HG03565 (cell line): ENCODE results near the gene GID8.

Experiments
- ATAC-seq: cut with Tn5 transposase; IDR thresholded peaks from one replicate; pipeline ENCODE4 v1.9.1; 2021; ENCODE audit warnings: mild to moderate bottlenecking, moderate library complexity; ENCODE audit not compliant: unreplicated experiment

GID8 gene

DNA sequence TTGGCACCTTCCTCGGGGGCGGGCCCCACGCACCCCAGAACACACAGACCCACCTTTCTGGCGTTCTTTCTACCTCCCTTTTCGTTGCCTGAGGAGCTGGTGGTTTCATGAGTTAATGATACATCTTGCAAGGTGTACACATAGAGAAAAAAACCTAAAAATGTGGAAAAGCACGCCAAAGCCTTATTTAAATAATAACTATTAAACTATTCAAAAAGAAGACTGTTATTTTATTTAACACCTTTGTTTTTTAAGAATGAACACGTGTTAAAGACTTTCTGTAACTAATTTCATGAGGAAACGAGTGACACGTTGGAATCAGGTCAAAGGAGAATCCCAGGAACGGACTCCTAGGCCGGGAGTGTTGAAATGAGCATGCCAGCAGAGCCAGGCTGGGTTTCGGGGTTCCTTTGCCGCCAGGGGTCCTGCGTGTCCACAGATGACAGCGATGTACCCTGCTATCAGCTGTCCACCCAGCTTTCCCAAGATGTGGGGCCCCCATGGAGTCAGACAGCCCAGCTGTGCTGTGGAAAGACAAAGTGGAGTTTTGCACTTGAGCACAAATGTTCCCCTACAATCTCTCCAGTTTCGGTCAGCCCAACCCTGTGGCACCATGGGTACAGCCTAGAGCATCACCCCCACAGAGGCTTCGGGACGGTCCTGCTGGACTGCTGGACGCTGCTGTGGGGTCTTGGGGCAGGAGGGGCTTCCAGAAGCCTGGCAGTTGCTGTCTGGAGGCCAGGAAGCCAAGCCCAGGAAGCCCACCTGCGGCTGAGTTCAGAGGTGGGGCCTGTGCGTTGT lies 30.6 kb downstream of the GID8 start:
- ATAC-seq, result no peak

DNA sequence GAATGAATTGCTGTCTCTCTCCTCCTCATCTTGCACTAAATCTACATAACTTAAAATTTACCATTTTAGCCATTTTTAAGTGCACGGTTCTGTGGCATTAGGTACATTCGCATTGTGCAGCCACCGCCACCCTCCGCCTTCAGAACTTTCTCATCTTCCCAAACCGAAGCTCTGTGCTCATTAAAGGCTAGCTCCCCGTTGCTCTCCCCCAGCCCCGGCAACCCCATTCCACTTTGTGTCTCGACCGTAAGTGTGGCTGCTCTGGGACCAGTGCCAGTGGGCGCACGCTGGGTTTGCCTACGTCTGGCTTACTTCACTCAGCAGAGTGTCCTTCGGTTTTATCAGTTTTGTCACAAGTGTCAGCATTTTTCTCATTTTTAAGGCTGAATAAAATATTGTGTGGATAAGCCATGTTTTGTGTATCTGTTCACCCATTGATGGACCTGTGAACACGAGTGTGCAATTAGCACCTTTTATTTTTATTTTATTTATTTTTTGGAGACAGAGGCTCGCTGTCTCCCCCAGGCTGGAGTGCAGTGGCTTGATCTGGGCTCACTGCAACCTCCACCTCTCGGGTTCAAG lies 31.3 kb downstream of the GID8 start:
- ATAC-seq, result no peak

DNA sequence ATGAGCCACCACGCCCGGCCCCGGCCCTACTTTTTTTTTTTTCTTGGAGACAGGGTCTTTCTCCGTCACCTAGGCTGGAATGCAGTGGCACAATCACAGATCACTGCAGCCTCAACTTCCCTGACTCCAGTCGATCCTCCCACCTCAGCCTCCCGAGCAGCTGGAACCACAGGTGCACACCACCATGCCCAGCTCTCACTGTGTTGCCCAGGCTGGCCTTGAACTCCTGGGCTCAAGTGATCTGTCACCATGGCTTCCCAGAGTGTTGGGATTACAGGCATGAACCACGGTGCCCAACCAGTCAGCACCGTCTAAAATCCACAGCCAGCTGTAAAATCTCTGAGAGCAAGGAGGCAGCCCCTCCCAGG lies 32.0 kb downstream of the GID8 start:
- ATAC-seq, result no peak

DNA sequence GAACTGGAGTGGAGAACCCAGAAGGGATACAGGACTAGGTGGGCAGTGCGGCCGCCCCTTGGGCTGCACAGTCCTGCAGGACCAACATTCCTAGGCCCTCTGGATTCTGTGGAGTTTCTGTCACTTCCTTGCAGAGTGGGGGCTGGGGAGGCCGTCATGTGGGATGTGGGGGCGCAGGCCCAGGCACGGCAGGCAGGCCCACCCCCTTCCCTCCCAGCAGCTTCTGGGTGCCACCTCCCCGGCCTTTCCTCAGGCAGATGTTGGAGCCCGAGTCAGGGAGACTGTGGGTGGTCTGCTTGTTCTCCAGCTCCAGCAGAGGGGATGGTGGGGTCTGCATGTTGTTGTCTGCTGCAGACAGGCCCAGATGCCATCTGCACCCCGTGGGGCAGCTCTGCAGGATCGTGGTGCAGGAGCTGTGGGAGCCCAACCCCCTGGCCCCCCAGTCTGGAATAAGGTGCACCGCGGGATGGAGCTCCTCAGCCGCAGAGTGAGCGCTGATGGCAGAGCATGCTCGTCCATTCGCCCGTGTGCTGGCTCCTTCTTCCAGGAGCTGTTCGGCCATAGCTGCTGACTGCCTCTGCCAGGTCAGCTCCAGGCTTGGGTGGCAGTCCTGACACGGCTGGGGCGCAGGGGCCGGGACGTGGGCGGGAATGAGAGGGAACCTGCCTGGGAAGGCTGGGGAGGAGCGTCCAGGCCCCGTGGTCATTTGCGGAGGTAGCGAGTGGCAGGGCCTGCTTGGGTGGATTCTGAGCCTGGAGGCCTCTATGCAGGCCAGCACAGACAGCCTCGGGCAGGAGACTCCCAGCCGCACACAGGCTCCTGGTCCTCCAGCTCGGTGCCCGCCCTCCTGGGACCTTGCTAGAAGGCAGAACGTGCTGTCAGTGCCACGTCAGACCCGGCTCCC lies 32.6 kb downstream of the GID8 start:
- ATAC-seq, result no peak

DNA sequence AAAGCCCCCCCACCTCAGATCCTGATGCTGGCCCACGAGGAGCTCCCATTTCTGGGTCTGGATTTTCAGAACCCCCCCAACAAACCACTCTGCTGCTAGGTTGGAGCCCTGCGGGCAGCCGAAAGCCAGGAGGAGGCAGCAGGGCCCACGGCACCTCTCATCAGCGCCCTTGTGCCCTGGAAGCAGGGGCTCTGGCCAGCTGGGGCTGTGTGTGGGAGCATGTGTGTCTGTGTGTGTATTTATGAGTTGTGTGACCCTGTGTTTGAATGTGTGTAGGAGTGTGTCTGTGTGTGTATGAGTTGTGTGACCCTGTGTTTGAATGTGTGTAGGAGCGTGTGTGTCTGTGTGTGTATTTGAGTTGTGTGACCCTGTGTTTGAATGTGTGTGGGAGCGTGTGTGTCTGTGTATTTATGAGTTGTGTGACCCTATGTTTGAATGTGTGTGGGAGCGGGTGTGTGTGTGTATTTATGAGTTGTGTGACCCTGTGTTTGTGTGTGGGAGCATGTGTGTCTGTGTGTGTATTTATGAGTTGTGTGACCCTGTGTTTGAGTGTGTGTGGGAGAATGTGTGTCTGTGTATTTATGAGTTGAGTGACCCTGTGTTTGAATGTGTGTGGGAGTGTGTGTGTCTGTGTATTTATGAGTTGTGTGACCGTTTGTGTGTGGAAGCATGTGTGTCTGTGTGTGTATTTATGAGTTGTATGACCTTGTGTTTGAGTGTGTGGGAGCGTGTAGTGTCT lies 33.4 kb downstream of the GID8 start:
- no peak for ATAC-seq

DNA sequence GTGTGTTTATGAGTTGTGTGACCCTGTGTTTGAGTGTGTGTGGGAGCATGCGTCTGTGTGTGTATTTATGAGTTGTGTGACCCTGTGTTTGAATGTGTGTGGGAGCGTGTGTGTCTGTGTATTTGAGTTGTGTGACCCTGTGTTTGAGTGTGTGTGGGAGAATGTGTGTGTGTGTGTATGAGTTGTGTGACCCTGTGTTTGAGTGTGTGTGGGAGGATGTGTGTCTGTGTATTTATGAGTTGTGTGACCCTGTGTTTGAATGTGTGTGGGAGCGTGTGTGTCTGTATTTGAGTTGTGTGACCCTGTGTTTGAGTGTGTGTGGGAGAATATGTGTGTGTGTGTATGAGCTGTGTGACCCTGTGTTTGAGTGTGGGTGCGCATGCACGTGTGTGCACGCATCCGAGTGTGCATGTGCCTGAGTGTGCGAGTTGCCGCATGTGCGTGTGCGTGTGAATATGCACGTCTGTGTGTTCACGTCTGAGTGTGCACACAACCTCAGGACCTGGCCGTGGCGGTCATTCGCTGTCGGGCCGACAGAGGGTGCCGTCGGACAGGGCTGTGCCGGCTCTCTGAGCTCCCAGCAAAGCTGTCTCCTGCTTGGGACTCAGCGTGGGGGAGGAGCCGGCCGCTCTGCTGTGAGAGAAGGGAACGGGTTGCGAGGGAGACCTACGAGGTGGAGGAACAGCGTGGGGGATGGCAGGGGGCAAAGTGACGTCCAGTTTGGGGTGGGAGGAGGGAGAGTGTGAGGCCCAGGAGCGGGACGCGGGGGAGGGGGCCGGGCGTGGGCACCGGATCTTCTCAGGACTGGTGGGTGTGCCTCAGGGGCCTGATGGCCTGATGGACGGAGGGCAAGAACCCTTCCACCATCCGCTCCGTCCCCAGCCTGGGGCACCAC lies 34.2 kb downstream of the GID8 start:
- ATAC-seq, result peak; percentile 67

DNA sequence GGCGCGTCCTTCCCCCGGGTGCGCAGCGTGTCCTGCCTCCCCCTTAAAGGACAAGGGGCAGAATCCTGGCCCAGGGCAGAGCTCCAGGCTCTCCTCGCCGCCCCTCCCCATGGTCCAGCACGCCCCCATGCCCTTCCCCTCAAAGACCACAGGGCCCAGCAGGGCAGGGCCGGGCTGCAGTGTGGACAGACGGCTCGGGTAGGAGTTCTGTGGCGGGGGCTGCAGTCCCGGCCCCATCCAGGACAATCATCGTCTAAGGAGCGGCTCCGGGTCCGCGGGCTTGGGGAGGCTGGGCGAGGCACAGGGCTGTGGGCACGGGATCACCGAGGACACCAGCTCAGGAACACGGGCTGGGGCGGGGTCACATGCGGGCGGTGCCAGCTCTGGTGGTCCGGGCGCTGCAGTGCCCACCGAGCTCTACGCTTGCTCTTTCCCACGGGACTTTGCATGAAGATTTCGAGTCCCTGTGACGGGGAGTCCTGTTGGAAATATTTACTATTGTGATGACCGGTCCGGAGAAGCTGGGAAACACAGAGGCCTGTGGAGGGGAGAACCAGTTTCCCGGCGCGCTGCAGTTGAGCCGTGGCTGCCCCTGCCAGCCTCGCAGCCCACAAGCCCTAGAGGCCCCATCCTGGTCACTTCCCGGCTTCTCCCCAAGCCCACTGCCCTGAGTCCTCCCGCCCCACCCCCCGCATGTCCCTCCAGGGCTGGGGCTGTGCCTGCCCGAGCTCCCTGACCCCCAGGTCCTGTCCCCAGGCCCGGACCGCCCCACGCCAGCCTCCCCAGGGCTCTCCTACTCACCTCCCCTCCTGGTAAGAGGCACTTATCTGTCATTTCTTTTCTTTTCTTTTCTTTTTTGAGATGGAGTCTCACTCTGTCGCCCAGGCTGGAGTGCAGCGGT lies 35.1 kb downstream of the GID8 start:
- ATAC-seq, result no peak

DNA sequence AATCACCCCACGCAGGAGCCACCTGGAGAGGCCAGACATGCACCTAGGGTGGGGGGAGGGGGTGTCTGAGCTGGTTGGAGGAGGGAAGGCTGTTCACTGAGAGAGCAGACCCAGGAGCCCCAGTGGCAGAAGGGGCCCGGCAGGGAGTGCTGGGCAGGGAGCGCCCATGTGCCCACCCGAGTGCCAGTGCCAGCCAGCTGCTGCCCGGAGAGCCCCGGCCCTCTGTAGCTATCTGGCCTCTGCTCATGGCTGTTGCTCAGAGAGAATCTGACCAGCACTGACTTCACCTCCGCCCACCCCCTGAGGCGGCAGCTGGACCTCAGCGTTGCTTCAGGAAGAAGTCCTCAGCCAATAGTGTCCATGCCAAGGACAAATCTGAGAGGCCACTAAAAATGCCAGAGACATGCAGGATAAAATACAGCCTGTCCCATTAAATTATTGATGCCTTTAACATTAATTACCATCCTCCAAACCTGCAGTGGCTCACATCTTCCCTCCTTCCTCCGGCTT lies 37.4 kb downstream of the GID8 start:
- no peak for ATAC-seq

DNA sequence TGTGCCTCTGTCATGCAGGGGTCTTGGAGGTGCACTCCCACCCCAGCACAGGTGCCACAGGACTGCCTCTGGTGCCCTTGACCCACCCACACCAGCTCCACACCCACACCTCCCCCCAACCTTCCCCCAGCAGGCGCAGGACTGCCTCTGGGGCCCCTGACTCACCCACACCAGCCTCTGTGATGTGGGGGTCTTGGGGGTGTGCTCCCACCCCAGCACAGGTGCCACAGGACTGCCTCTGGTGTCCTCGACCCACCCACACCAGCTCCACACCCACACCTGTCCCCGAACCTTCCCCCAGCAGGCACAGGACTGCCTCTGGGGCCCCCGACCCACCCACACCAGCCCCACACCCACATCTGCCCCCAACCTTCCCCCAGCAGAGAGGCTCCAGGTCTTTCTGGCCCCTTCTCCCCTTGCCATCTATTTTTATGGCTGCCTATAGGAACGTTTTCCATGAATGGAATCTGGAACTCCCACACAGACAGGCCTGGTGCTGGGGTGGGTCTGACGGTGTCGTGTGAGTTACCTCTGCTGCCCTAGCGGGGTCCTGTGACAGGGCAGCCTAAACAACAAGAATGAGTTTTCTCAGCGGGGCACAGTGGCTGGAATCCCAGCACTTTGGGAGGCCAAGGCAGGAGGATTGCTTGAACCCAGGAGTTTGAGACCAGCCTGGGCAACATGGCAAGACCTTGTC lies 38.0 kb downstream of the GID8 start:
- ATAC-seq, result no peak

DNA sequence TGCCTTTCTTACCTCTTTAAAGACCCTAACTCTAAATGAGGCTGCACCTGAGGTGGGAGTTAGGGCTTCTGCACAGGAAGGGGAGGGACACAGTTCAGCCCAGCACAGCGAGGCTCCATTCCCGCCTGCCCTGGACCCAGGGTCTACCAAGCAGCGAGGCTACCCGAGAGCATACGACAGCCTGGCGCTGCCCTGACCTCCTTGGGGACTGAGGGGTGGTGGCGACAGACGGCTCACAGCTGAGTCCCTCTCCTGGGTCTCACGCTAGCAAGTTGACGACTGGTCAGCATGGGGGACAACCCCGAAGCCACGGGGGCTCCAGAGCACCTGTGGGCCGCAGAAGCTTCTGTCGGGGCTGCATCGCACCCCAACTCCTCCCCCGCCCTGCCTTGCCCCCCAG lies 38.9 kb downstream of the GID8 start:
- ATAC-seq, result no peak

DNA sequence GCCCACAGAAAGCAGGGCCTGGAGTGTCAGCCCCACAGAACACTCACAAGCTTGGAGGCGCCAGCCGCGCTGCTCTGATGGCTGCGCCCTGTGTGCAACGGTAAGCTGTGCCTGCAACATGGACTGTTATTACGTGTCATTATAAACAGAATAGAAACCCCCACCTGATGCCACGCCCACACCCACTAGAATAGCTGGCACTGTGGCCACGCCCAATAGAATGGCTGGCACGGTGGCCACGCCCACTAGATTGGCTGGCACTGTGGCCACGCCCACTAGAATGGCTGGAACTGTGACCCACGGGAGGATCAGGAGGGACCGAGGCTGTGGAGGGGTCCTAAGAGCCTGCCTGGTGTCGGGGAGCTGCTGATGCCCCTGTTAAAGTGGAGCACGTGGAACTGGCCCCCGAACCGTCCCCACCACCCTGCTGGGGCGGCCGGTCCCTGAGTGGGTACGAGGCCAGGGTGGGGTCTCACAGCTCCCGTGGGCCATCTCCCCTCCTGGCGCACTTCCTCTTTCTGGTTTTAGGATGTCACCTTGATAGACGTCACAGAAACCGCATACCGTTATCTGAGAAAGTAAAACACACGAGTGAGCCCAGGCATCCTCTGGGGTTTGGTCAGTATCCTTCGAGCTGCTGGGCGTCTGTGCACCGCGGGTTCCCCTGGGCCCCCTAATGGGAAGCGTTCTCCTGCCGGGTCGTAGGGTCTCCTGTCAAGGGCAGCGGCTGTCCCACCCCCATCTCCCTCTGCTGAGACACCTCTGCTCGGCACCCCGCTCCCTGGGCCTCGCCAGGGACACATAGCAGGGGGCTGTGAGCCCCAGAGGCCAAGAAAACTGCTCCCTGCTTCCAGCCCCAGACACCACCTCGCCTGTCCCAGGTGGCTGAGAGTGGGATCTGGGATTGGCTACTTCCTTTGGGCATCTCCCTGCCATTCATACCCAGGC lies 39.9 kb downstream of the GID8 start:
- ATAC-seq, result peak; percentile 51

DNA sequence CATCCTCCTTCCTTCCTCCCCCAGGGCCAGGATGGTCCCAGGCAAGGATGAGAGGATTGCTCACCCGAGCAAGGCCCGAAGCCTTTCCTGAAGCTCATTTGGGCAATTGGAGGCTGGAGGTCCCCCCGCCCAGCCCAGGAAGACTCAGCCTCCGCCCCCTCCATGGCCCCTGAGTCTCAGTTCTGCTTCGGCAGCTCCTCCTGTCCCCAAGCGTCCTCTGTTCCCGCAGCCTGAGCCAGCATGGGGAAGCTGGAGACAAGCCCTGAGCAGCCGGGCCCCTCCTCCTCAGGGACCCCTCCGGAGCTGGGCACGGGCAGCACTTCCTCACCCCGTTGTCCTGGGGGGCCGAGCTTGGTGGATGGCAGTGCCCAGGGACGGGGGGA lies 40.6 kb downstream of the GID8 start:
- no peak for ATAC-seq

DNA sequence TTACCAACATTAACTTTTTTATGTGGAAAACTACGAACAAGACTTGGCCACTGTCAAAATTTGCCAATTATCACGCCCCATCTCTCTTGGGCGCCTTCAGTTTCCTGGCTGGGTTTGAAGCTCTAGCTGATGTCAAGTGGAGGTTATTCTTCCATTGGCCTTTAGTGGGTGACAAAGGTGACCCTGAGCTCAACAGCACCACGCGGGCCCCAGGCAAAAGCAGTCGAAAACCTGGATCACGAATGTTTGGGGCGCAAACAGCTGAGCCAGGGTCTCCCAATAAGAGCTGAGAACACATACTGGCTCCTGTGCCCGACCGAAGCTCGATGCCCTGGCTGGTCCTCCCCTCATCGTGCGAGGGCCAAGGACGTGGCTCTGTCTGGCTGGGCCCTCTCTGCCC lies 41.4 kb downstream of the GID8 start:
- ATAC-seq, result no peak

DNA sequence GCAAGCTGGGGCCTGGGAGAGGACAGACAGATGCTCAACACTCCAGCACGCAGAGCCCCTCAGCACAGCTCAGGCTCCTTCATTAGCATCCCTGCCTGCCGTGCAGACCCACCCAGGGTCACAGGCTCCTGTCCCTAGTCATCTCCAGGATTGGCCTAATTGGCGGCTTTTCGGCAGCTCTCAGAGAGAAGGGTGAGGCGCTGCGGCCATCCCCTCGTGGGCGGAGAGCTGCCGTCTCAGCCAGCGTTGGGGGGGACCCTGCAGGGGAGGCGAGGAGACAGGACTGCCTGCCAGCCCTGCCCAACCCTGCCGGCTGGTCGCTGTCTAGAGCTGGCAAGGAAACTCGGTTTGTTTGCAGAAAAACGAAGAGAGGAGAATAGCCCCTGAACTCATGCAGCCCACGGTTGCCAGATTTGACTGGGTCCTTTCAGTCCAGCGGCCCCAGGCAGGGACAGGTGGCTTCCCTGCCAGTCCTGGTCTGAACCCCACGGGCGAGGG lies 42.0 kb downstream of the GID8 start:
- no peak for ATAC-seq

DNA sequence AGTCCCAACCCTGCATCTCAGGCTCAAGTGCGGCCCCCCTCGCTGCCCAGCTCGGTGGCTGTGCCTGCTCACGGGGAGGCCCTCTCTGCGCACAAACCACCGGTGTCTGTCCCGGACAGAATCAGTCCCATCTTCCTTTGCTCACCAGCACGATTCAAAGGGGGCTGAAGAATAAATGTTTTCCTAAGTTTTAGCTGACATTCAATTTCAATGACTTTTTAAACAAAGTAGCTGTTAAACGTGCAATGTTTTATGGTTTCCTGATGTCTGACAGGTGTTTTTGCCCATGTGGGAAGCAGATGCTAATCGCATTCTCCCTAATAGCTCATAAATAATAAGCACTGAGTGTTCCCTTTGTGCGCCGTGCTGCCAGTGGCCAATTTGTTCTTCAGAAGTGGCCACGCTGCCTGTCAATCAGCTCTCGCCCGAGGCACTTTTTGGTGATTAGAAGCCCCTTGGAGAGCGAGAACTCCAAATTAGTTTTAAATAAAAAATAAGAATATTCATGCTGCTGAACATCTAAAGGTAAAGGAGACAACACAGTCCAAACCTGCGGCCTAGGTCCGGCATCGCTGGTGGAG lies 42.5 kb downstream of the GID8 start:
- no peak for ATAC-seq

DNA sequence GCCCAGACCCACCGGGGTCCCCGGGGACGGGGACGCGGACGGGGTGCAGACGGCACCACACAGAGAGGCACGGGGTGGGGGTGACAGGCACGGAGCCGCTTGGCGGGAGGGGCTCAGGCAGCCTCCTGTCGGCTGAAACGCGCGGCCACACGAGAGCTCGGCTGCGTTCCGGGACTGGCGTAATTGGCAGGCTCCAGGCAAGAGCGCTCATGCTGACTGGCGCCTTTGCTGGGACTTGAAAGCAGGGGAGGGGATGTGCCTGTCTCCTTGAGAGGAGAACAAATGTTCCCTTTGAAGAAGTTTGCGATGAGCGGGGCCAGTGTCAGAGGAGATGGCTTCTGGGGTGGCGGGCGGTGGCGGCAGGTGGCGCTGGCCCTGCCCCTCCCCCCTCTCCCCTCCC lies 43.0 kb downstream of the GID8 start:
- ATAC-seq, result no peak
